Measurements from ENCODE around the gene CELSR2.

CELSR2 gene

GRCh38 chr1:109280862-109281261, 31.5 kb downstream of the CELSR2 start (continued):
- TF ChIP-seq ZNF155 (tag by site-specific recombination; IDR thresholded peaks at IDR 0.05) (no peak), ZNF366 (tag by site-specific recombination; conservative IDR thresholded peaks at IDR 0.05) (no peak), ZNF621 (tag by site-specific recombination; IDR thresholded peaks at IDR 0.05) (no peak), ZNF530 (tag by site-specific recombination; IDR thresholded peaks at IDR 0.05; ENCODE audit: low read depth) (no peak), EGR2 (tag by site-specific recombination; IDR thresholded peaks at IDR 0.05; ENCODE audit: low read depth) (peak; percentile 72)

- peak overlapping the region; percentile 75 for H3K4me3 ChIP-seq (ENCODE audit: low read depth, low read length)
- H3K4me1 ChIP-seq (ENCODE audit: control insufficient read depth, insufficient read depth, low read length) = peaks cover 3% of the 10 kb centered on the region
- H3K36me3 ChIP-seq (ENCODE audit: control insufficient read depth in 2 of 2, insufficient read depth in 1 of 2, low read length in 2 of 2) = peaks cover 8 to 43% of the 10 kb centered on the region in 2 experiments
- ChIA-PET POLR2A (interaction anchor here (1.0 to 1.9 kb wide), 6 partner anchors 10 to 117 kb away, joined by 3 to 15 read pairs (median 6); partner anchors contain the start of genes SARS1 and SORT1), CTCF (interaction anchor here (0.6 to 2.3 kb wide), 8 partner anchors 21 to 327 kb away, joined by 3 to 17 read pairs (median 4); partner anchors contain the start of gene SORT1)
- no peak overlapping the region for H3K27ac ChIP-seq (ENCODE audit: extremely low read depth, low read depth, low read length)
- no peaks in the 10 kb centered on the region for H3K9me3 ChIP-seq (ENCODE audit: control insufficient read depth, insufficient read depth, low read depth, low read length)
- TF ChIP-seq ZNF596 (tag by site-specific recombination; IDR thresholded peaks at IDR 0.05) = no peak
- no peak for TF ChIP-seq ZBTB7A (tag by site-specific recombination; IDR thresholded peaks at IDR 0.05; ENCODE audit: low read depth)
- no peak for TF ChIP-seq ZNF280C (tag by site-specific recombination; IDR thresholded peaks at IDR 0.05)
- no peak for TF ChIP-seq ZNF148 (tag by site-specific recombination; IDR thresholded peaks at IDR 0.05; ENCODE audit: borderline replicate concordance)
- no peak for TF ChIP-seq SP2 (tag by site-specific recombination; IDR thresholded peaks at IDR 0.05)
- no peak for TF ChIP-seq GLI2 (tag by site-specific recombination; IDR thresholded peaks at IDR 0.05; ENCODE audit: borderline replicate concordance, low read depth)
- no peak for TF ChIP-seq ZNF48 (tag by site-specific recombination; IDR thresholded peaks at IDR 0.05)
- no peak for TF ChIP-seq ZNF580 (tag by site-specific recombination; IDR thresholded peaks at IDR 0.05)
- no peak for TF ChIP-seq ZNF521 (tag by site-specific recombination; IDR thresholded peaks at IDR 0.05)
- TF ChIP-seq HOXA7 (CRISPR knock-in tag; IDR thresholded peaks at IDR 0.05; ENCODE audit: borderline replicate concordance) = no peak
- no peak for TF ChIP-seq ZNF19 (tag by site-specific recombination; IDR thresholded peaks at IDR 0.05; ENCODE audit: low read depth)
- no peak for TF ChIP-seq ZNF76 (tag by site-specific recombination; IDR thresholded peaks at IDR 0.05; ENCODE audit: borderline replicate concordance, low read depth)
- no peak for TF ChIP-seq SCRT1 (tag by site-specific recombination; IDR thresholded peaks at IDR 0.05; ENCODE audit: borderline replicate concordance)
- TF ChIP-seq ZNF791 (tag by site-specific recombination; IDR thresholded peaks at IDR 0.05) = no peak
- TF ChIP-seq ZNF555 (tag by site-specific recombination; conservative IDR thresholded peaks at IDR 0.05) = no peak
- TF ChIP-seq ZNF513 (tag by site-specific recombination; IDR thresholded peaks at IDR 0.05) = no peak
- TF ChIP-seq ZNF544 (tag by site-specific recombination; IDR thresholded peaks at IDR 0.05) = no peak
- TF ChIP-seq ZNF426 (tag by site-specific recombination; IDR thresholded peaks at IDR 0.05) = no peak
These were observed 32.5 kb downstream of the CELSR2 start for GRCh38 chr1:109281680-109282496.
